K562 (cell line): Measurements from ENCODE around the gene AGAP1. TPM values are rescaled to one million over a fixed set of nuclear protein-coding genes. Genes with fewer than 3 reads are reported as not detected.

Source experiments
- ARID1B ChIP-seq: fragments of 450-650 bp; IDR thresholded peaks from 2 replicates; pipeline ENCODE4 v1.6.1; 2016; ENCODE audit warnings: antibody characterized with exemption, mild to moderate bottlenecking, inconsistent platforms
- ATF1 ChIP-seq, 2 experiments: fragments of 450-650 bp in 1 of 2; IDR thresholded peaks; 2 replicates each; pipeline ENCODE4 v1.6.1; 2016; ENCODE audit warnings: missing compliant biosample characterization in 1 of 2, missing genetic modification characterization in 1 of 2
- CBFA2T3 ChIP-seq: fragments of 450-650 bp; IDR thresholded peaks from 2 replicates; pipeline ENCODE4 v1.6.1; 2017
- CEBPG ChIP-seq, 3 experiments: fragments of 200-800 bp in 1 of 3; sonication (Bioruptor generic) in 1 of 3; sonication (generic) in 1 of 3; formaldehyde crosslinking in 1 of 3; IDR thresholded peaks in 2 of 3; conservative IDR thresholded peaks in 1 of 3; 2 replicates each; pipeline versions ENCODE4 v1.6.1 to v1.8.0; 2016 to 2022; ENCODE audit warnings: missing compliant biosample characterization in 2 of 3, missing genetic modification characterization in 2 of 3, mild to moderate bottlenecking in 1 of 3, missing genetic modification reagents in 1 of 3
- CTCFL ChIP-seq: IDR thresholded peaks from 2 replicates; pipeline ENCODE4 v1.6.1; 2011; ENCODE audit warnings: borderline replicate concordance, low read depth, mild to moderate bottlenecking, moderate library complexity, low read length; ENCODE audit not compliant: insufficient read depth, poor library complexity, severe bottlenecking
- FOXK2 ChIP-seq, 2 experiments: fragments of 450-650 bp; IDR thresholded peaks in 1 of 2; conservative IDR thresholded peaks in 1 of 2; 2 replicates each; pipeline ENCODE4 v1.6.1; 2016; ENCODE audit warnings: low read depth in 2 of 2, mild to moderate bottlenecking in 1 of 2
- FOXP1 ChIP-seq: sonication (generic); formaldehyde crosslinking; IDR thresholded peaks from 2 replicates; pipeline ENCODE4 v1.8.0; 2022; ENCODE audit warnings: mild to moderate bottlenecking, missing genetic modification reagents
- GTF2B ChIP-seq: IDR thresholded peaks from 2 replicates; pipeline ENCODE4 v1.6.1; 2011; ENCODE audit not compliant: insufficient read length; ENCODE audit errors: extremely low read depth
- HSF4 ChIP-seq: fragments of 250-450 bp; sonication (Bioruptor Pico); IDR thresholded peaks from 2 replicates; pipeline ENCODE4 v2.1.2; 2022; ENCODE audit warnings: mild to moderate bottlenecking, moderate library complexity, borderline replicate concordance
- NONO ChIP-seq, 2 experiments: fragments of 200-400 bp in 1 of 2; fragments of 450-650 bp in 1 of 2; formaldehyde crosslinking in 1 of 2; IDR thresholded peaks; 2 replicates each; pipeline ENCODE4 v1.6.1; 2017; ENCODE audit warnings: low read depth in 2 of 2, mild to moderate bottlenecking in 2 of 2, moderate library complexity in 2 of 2, low read length in 1 of 2
- PRPF4 ChIP-seq: fragments of 200-400 bp; formaldehyde crosslinking; IDR thresholded peaks from one replicate; pipeline ENCODE4 v1.6.1; 2017; ENCODE audit warnings: low read length, low read depth, mild to moderate bottlenecking; ENCODE audit not compliant: insufficient read depth, poor library complexity, severe bottlenecking
- RHOXF2B ChIP-seq: fragments of 250-450 bp; sonication (Bioruptor Pico); conservative IDR thresholded peaks from 2 replicates; pipeline ENCODE4 v1.5.1; 2021
- SETDB1 ChIP-seq: IDR thresholded peaks from one replicate; pipeline ENCODE4 v1.6.1; 2012; ENCODE audit warnings: low read length, control low read depth, inconsistent platforms
- TBP ChIP-seq: optimal IDR thresholded peaks from 2 replicates; pipeline ENCODE3; 2011; ENCODE audit warnings: low read depth, low read length, improper control_type of control experiment
- YBX1 ChIP-seq: fragments of 450-650 bp; IDR thresholded peaks from 2 replicates; pipeline ENCODE4 v1.7.1; 2016; ENCODE audit warnings: mild to moderate bottlenecking
- ZNF764 ChIP-seq: fragments of 250-450 bp; sonication (Bioruptor Pico); IDR thresholded peaks from 2 replicates; pipeline ENCODE4 v1.4.0; 2020; ENCODE audit warnings: low read depth, mild to moderate bottlenecking, moderate library complexity
- polyA plus RNA-seq, 8 experiments: library from polyadenylated mRNA; depleted of rRNA in 4 of 8; stranded (reverse) in 5 of 8; unstranded in 3 of 8; fragments of >200 nt; fragmentation: Nextera tagmentation in 2 of 8; fragmentation: Illumina TruSeq in 1 of 8; extraction: Ambion mirVana in 2 of 8; extraction: Trizol in 1 of 8; gene quantifications; 2 replicates each; pipeline versions ENCODE4 v1.2.1 to v1.2.3, GENCODE V29; 2011 to 2014; ENCODE audit warnings: inconsistent platforms in 1 of 8, missing spikeins in 1 of 8
- total RNA-seq, 7 experiments: library from RNA; depleted of rRNA in 6 of 7; stranded (reverse); fragments of >200 nt in 6 of 7; fragmentation: Illumina TruSeq in 2 of 7; extraction: Trizol in 2 of 7; gene quantifications; 2 replicates each; pipeline versions ENCODE4 v1.2.1 to v1.2.3, GENCODE V29; 2011 to 2021; ENCODE audit warnings: low replicate concordance in 1 of 7
- TF ChIP-seq, protein P1 (sequence below): fragments of 250-450 bp; sonication (Bioruptor Pico); IDR thresholded peaks from 2 replicates; pipeline ENCODE4 v1.9.0; 2021; ENCODE audit warnings: mild to moderate bottlenecking
- TF ChIP-seq, protein P2 (sequence below): sonication (generic); formaldehyde crosslinking; IDR thresholded peaks from 2 replicates; pipeline ENCODE4 v1.8.0; 2022; ENCODE audit warnings: mild to moderate bottlenecking, missing genetic modification reagents
- TF ChIP-seq, protein P3 (sequence below): fragments of 450-650 bp; IDR thresholded peaks from 2 replicates; pipeline ENCODE4 v1.6.1; 2017; ENCODE audit warnings: mild to moderate bottlenecking, moderate library complexity

The AGAP1 gene
- total and polyA plus RNA-seq, 9 of the 15 experiments (the other 6 are each of a cell fraction or from before 2014, with no cell fraction given): 1.3 to 24.0 (median 10.6) TPM

GRCh38 chr2:235485362-235485761 lies 8.5 kb upstream of the AGAP1 start (continued):
- TF ChIP-seq GTF2B (no peak), YBX1 (no peak), CEBPG (CRISPR knock-in tag; IDR thresholded peaks at IDR 0.05) (no peak), CEBPG (tag; conservative IDR thresholded peaks at IDR 0.05 in 1 of 2, IDR thresholded peaks at IDR 0.05 in 1 of 2) (no peak), PRPF4 (no peak), ZNF764 (no peak), RHOXF2B (no peak), NONO (IDR thresholded peaks at IDR 0.05; ENCODE audit: low read depth in 2 of 2, low read length in 1 of 2) (no peak), ARID1B (peak; percentile 78), TBP (no peak), SETDB1 (no peak), CTCFL (no peak), CBFA2T3 (peak; percentile 53; the same call in 1 of the 2 replicates), HSF4 (CRISPR knock-in tag) (no peak), FOXP1 (CRISPR knock-in tag) (no peak), FOXK2 (conservative IDR thresholded peaks at IDR 0.05 in 1 of 2, IDR thresholded peaks at IDR 0.05 in 1 of 2; ENCODE audit: low read depth in 2 of 2) (peak; percentile 37 to 38; a peak in 2 of 4 replicates), ATF1 (CRISPR knock-in tag; IDR thresholded peaks at IDR 0.05) (no peak), ATF1 (tag; IDR thresholded peaks at IDR 0.05) (0 out of 2 replicates have a peak, but pooled peaks have one; percentile 12)
- TF ChIP-seq, protein P1, sequence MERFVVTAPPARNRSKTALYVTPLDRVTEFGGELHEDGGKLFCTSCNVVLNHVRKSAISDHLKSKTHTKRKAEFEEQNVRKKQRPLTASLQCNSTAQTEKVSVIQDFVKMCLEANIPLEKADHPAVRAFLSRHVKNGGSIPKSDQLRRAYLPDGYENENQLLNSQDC (CRISPR knock-in tag): no peak
- TF ChIP-seq, protein P2, sequence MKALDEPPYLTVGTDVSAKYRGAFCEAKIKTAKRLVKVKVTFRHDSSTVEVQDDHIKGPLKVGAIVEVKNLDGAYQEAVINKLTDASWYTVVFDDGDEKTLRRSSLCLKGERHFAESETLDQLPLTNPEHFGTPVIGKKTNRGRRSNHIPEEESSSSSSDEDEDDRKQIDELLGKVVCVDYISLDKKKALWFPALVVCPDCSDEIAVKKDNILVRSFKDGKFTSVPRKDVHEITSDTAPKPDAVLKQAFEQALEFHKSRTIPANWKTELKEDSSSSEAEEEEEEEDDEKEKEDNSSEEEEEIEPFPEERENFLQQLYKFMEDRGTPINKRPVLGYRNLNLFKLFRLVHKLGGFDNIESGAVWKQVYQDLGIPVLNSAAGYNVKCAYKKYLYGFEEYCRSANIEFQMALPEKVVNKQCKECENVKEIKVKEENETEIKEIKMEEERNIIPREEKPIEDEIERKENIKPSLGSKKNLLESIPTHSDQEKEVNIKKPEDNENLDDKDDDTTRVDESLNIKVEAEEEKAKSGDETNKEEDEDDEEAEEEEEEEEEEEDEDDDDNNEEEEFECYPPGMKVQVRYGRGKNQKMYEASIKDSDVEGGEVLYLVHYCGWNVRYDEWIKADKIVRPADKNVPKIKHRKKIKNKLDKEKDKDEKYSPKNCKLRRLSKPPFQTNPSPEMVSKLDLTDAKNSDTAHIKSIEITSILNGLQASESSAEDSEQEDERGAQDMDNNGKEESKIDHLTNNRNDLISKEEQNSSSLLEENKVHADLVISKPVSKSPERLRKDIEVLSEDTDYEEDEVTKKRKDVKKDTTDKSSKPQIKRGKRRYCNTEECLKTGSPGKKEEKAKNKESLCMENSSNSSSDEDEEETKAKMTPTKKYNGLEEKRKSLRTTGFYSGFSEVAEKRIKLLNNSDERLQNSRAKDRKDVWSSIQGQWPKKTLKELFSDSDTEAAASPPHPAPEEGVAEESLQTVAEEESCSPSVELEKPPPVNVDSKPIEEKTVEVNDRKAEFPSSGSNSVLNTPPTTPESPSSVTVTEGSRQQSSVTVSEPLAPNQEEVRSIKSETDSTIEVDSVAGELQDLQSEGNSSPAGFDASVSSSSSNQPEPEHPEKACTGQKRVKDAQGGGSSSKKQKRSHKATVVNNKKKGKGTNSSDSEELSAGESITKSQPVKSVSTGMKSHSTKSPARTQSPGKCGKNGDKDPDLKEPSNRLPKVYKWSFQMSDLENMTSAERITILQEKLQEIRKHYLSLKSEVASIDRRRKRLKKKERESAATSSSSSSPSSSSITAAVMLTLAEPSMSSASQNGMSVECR: no peak
- TF ChIP-seq, protein P3, sequence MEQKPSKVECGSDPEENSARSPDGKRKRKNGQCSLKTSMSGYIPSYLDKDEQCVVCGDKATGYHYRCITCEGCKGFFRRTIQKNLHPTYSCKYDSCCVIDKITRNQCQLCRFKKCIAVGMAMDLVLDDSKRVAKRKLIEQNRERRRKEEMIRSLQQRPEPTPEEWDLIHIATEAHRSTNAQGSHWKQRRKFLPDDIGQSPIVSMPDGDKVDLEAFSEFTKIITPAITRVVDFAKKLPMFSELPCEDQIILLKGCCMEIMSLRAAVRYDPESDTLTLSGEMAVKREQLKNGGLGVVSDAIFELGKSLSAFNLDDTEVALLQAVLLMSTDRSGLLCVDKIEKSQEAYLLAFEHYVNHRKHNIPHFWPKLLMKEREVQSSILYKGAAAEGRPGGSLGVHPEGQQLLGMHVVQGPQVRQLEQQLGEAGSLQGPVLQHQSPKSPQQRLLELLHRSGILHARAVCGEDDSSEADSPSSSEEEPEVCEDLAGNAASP: no peak
